ENCODE measurements around the gene LVRN.

The LVRN gene

GRCh38 chr5:116013936-116014335, 51.7 kb downstream of the LVRN start:
- DNase-seq (ENCODE audit: low read depth), result no peak
- H3K4me3 ChIP-seq (ENCODE audit: low read depth, low read length), result no peak overlapping the region
- no peak for TF ChIP-seq CTCF (IDR thresholded peaks at IDR 0.05; ENCODE audit: control insufficient read depth, extremely low read depth, insufficient read depth)

GRCh38 chr5:116023619-116024018, 61.3 kb downstream of the LVRN start:
- H3K4me3 ChIP-seq (ENCODE audit: low read depth, low read length), result no peak overlapping the region
- no peak for TF ChIP-seq CTCF (IDR thresholded peaks at IDR 0.05; ENCODE audit: control insufficient read depth, extremely low read depth, insufficient read depth)
- no peak for DNase-seq (ENCODE audit: low read depth)

- no peak for DNase-seq (ENCODE audit: low read depth)
- no peak for TF ChIP-seq CTCF (IDR thresholded peaks at IDR 0.05; ENCODE audit: control insufficient read depth, extremely low read depth, insufficient read depth)
- H3K4me3 ChIP-seq (ENCODE audit: low read depth, low read length), result no peak overlapping the region
Measured at GRCh38 chr5:116025866-116026265, 63.6 kb downstream of the LVRN start.

GRCh38 chr5:116032094-116032517, 69.8 kb downstream of the LVRN start, which contains the start of gene ARL14EPL:
Gene ARL14EPL (plus strand): TSS chr5:116032472. CDS start chr5:116051466, 18,994 bp downstream.
- peak; percentile 52 for TF ChIP-seq CTCF (IDR thresholded peaks at IDR 0.05; ENCODE audit: control insufficient read depth, extremely low read depth, insufficient read depth)
- DNase-seq (ENCODE audit: low read depth), result no peak
- H3K4me3 ChIP-seq (ENCODE audit: low read depth, low read length), result no peak within 1 kb of the TSS

GRCh38 chr5:116032991-116033390, 70.7 kb downstream of the LVRN start:
- H3K4me3 ChIP-seq (ENCODE audit: low read depth, low read length), result no peak overlapping the region
- no peak for DNase-seq (ENCODE audit: low read depth)
- no peak for TF ChIP-seq CTCF (IDR thresholded peaks at IDR 0.05; ENCODE audit: control insufficient read depth, extremely low read depth, insufficient read depth)

- H3K4me3 ChIP-seq (ENCODE audit: low read depth, low read length), result no peak overlapping the region
- TF ChIP-seq CTCF (IDR thresholded peaks at IDR 0.05; ENCODE audit: control insufficient read depth, extremely low read depth, insufficient read depth), result no peak
- DNase-seq (ENCODE audit: low read depth), result no peak
Measured at GRCh38 chr5:116035123-116035522, 72.8 kb downstream of the LVRN start.

- peak; percentile 33 for TF ChIP-seq CTCF (IDR thresholded peaks at IDR 0.05; ENCODE audit: control insufficient read depth, extremely low read depth, insufficient read depth)
- no peak overlapping the region for H3K4me3 ChIP-seq (ENCODE audit: low read depth, low read length)
- DNase-seq (ENCODE audit: low read depth), result no peak
Measured at GRCh38 chr5:116037236-116037822, 75.1 kb downstream of the LVRN start.
